EH (cell line): ENCODE results near the gene MYOM3.

ENCODE experiments used
- DNase-seq: peaks from one replicate; pipeline ENCODE4 v3.0.0-alpha.2; 2015; ENCODE audit warnings: low read depth

MYOM3 gene

GRCh38 chr1:24138476-24139221 is 26.7 kb upstream of the MYOM3 start:
- no peak for DNase-seq

GRCh38 chr1:24136956-24137539 is 25.1 kb upstream of the MYOM3 start:
- no peak for DNase-seq

DNA sequence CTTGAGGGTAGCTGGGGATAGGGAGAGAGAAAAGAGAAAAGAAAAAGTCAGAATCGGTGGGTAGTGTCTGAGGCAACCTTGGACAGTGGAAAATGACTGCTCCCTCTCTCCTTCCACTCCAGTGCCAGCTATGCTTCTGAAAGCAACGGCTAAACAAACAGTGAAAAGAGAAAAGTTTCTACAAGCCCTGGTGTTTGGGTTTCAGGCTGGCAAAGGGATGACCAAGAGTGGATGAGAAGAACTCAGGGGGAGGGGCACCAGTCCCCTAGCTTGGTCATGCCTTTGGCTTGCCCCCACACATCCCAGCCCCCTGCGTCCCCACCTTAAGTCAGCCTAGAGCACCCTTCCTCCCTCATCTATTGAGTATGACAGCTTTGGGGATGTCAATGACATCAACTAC is 22.4 kb upstream of the MYOM3 start:
- DNase-seq = no peak

DNA sequence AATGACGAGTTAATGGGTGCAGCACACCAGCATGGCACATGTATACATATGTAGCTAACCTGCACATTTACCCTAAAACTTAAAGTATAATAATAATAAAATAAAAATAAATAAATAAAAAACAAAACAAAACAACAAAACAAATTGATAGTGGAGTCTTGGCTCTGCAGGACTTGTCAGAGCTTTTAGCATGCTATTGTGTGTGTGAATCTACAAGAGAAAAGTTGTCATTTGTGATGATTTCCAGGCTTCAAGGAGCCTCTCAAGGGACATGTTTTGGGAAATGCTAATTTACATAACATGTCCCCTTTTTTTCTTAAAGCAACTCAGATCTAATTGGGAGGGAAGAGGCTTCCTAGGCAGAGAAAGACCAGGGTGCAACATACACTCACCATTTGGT is 21.9 kb upstream of the MYOM3 start:
- no peak for DNase-seq

GRCh38 chr1:24130385-24130784 is 18.4 kb upstream of the MYOM3 start:
- no peak for DNase-seq

- no peak for DNase-seq
Measured at GRCh38 chr1:24127801-24128363, 15.9 kb upstream of the MYOM3 start.

DNA sequence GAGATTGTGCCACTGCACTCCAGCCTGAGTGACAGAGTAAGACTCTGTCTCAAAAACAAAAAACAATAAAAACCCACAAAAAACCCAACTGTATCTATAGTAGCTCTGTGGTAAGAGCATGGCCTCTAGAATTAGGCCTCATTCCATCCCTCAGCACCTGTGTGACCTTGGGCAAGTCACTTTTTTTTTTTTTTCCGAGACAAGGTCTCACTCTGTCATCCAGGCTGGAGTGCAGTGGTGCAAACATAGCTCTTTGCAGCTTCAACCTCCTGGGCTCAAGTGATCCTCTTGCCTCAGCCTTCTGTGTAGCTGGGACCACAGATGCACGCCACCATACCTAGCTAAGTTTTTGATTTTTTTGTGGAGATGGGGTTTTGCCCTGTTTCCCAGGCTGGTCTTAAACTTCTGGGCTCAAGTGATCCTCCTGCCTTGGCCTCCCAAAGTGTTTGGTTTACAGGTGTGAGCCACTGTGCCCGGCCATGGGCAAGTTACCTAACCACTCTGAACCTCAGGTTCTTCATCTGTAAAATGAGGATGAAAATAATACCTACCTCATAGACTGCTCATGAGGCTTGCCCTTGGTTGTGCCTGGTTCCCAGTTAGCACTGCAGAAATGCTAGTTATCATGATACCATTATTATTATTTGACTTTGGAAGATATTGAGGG is 15.3 kb upstream of the MYOM3 start:
- DNase-seq = no peak

- no peak for DNase-seq
Measured at GRCh38 chr1:24126672-24127023, 14.7 kb upstream of the MYOM3 start.

GRCh38 chr1:24126018-24126671 is 14.2 kb upstream of the MYOM3 start:
- DNase-seq = peak; percentile 55

GRCh38 chr1:24125456-24125855 is 13.5 kb upstream of the MYOM3 start:
- DNase-seq = no peak

GRCh38 chr1:24124980-24125379 is 13.0 kb upstream of the MYOM3 start:
- no peak for DNase-seq

DNA sequence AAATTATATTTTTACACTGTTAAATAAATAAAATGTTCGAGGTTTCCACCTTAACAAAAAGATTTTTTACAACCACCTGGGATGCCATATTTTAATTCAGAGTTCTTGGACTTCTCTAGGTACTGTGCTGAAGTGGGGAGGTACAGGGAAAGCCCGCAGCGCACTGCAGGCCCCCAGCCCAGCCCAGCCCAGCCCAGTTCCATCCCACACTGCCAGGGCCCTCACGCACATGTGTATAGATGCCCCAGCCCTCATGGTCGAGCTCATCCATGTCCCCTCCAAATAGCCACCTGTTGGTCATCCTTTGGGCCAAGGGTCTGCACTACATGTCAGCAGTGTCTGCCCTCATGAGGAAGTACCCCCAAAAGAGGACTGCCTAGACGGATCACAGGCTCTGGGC is 11.7 kb upstream of the MYOM3 start:
- DNase-seq = no peak

DNA sequence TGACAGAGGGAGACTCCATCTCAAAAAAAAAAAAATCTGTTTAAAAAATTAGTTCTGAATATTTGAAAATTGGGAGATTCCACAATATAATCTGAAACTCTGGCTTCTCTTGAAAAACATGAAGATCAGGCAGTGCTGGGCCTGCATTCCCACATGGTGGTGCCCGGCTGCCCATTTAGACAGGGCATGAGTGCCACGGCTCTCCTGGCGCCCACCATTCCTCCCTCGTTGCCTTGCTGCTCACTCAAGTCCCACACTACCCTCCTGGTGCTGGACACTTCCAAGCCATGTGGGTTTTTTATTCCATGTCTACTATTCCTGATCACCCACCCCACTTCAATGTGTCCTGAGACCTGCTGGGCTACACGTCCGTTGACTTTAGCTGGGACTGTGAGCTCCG is 10.8 kb upstream of the MYOM3 start:
- DNase-seq = no peak

- DNase-seq = no peak
Measured at GRCh38 chr1:24121406-24121805, 9.5 kb upstream of the MYOM3 start.

- DNase-seq = no peak
Measured at GRCh38 chr1:24120965-24121364, 9.0 kb upstream of the MYOM3 start.

GRCh38 chr1:24119859-24120756 is 8.2 kb upstream of the MYOM3 start:
- no peak for DNase-seq

DNA sequence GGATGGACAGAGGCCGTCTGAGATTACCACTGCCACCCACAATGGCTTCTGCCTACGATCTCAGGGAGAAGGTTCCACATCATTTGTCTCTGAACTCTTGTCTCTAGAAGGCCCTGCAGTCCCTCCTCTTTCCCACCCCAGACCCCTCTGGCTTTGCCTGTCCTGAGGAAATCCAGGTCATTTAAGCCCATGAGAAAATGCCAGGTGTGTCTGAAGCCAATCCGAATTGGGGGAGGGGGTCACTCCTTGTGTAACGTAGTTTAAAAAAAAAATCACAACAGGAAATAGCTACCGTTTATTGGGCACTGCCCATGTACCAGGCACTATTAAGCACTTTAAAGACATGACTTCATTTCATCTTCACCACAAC is 7.5 kb upstream of the MYOM3 start:
- DNase-seq = no peak

- no peak for DNase-seq
Measured at GRCh38 chr1:24118410-24119242, 6.7 kb upstream of the MYOM3 start.

DNA sequence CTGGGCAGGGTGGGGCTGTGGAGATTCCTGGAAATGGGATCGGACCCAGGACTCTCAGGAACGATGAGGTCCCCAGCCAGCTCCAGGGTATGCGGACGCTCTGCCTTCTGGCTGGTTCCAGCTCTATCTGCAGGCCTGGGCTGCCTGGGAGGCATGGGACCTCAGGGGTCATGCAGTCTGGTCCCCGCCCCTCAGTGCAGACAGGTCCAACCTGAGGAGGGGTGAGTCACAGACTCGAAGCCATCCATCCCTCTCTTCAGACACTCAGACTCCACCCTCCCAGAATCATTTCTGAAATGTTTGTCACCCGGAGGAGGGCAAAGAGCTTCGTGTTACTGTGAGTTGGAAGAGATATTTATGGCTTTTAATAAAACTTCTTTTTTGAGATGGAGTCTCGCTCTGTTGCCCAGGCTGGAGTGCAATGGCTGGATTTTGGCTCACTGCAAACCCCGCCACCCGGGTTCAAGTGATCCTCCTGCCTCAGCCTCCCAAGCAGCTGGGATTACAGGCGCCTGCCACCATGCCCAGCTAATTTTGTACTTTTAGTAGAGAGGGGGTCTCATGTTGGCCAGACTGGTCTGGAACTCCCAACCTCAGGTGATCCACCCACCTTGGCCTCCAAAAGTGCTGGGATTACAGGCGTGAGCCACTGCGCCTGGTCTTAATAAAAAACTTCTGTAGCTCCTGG is 5.9 kb upstream of the MYOM3 start:
- peak; percentile 73 for DNase-seq

- DNase-seq = no peak
Measured at GRCh38 chr1:24117132-24117531, 5.2 kb upstream of the MYOM3 start.
